Measurements from ENCODE around the gene PIK3CG. TPM values are rescaled to one million over a fixed set of nuclear protein-coding genes. Genes with fewer than 3 reads are reported as not detected.

PIK3CG gene
- not detected in 2 replicates for total RNA-seq

DNA sequence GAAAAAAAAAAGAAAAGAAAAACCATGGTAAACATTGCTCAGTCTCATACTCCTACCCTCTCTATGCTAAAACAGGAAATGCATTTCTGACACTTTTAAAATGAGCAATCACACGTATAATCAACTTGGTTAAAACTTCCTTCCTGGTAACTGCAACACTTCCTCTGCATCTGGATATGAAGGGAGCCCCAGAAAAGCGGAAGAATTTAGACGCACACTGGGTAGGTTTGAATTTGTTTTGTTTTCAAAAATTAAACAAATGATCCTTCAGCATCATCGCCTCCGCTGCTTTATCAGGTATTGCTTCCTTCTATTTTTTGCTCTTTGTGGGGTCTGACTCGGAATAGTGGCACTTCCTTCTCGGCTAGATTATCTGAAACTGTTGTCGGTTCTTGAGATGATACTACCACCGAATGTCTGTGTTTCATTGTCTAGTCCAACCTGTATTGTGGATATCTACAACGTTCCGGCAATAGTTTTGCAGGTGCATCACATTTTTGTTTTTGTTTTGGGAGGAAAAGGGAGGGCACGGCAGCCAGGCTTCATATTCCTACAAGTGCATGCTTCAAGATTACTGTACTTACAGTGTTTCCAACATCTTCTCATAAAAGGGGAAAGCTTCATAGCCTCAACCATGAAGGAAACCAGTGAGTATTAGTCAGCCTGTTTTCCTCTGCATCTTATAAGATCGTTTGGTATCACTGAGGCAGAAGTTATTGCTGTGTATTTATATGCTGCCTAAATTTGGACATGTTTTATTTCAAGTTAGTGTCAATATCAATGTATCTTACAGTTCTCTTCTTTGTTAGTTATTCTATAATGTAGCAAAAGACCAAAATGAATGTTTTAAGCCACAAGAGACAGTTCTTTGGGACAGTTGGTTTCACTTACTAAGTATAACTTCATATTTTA, at the start of gene PIK3CG:
Gene PIK3CG (plus strand): TSS at position 153 of the 912 bp plus-strand sequence. CDS start 2,280 bp downstream, outside the sequence.
- no peaks in the 10 kb centered on the region for H3K36me3 ChIP-seq (ENCODE audit: control insufficient read depth, insufficient read depth, low read length)
- FAIRE-seq: no peak
- TF ChIP-seq, protein P1, sequence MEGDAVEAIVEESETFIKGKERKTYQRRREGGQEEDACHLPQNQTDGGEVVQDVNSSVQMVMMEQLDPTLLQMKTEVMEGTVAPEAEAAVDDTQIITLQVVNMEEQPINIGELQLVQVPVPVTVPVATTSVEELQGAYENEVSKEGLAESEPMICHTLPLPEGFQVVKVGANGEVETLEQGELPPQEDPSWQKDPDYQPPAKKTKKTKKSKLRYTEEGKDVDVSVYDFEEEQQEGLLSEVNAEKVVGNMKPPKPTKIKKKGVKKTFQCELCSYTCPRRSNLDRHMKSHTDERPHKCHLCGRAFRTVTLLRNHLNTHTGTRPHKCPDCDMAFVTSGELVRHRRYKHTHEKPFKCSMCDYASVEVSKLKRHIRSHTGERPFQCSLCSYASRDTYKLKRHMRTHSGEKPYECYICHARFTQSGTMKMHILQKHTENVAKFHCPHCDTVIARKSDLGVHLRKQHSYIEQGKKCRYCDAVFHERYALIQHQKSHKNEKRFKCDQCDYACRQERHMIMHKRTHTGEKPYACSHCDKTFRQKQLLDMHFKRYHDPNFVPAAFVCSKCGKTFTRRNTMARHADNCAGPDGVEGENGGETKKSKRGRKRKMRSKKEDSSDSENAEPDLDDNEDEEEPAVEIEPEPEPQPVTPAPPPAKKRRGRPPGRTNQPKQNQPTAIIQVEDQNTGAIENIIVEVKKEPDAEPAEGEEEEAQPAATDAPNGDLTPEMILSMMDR (IDR thresholded peaks at IDR 0.05; ENCODE audit: insufficient read depth, low read length, severe bottlenecking): no peak
- H3K4me3 ChIP-seq (ENCODE audit: low read depth, low read length): no peak within 1 kb of the TSS
- DNase-seq (ENCODE audit: low read depth): no peak
- no peaks in the 10 kb centered on the region for H3K27me3 ChIP-seq (ENCODE audit: control insufficient read depth, insufficient read depth, low read length)

DNA sequence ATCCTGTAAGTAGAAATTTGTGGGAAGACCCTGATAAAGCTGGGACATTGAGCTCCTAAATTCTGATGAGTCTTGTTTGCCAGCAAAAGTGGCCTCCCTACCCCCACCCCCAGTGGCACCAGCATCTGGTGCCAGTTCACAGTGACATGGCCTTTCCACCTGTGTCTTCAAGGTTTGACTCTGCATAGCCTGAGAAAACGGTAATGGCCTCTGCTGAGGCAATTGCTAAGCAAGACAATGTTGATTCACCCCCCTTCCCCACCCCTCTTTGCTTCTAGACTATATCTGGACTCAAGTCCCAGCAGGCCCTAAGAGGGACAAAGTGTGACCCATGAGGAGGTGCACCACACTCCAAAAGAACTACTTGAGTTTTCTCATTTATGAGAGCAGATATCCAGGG, 48.0 kb upstream of the PIK3CG start:
- TF ChIP-seq, protein P1 (IDR thresholded peaks at IDR 0.05; ENCODE audit: insufficient read depth, low read length, severe bottlenecking): no peak
- DNase-seq (ENCODE audit: low read depth) (no peak), FAIRE-seq (no peak)
- Histone ChIP-seq H3K4me3 (ENCODE audit: low read depth, low read length) (no peak overlapping the region), H3K36me3 (ENCODE audit: control insufficient read depth, insufficient read depth, low read length) (no peaks in the 10 kb centered on the region), H3K27me3 (ENCODE audit: control insufficient read depth, insufficient read depth, low read length) (no peaks in the 10 kb centered on the region)

DNA sequence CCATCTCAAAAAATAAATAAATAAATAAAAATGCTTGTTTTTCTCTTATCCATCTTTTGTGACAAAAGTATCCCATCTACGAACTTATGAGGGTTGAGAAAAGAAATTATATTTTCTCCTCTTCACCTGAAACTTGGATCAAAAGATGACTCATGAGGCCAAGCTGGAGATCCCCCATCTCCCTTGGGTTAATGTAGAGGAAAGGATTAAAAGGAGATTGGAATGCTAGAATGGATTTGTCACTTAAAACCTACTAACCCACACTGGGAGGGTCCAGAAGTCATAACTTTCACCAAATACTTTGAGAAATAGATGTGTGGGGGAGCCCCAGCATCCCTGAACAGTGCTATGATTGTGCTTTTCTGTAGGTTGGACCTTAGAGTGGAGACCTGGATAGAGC, 46.3 kb upstream of the PIK3CG start:
- FAIRE-seq: no peak
- no peaks in the 10 kb centered on the region for H3K27me3 ChIP-seq (ENCODE audit: control insufficient read depth, insufficient read depth, low read length)

DNA sequence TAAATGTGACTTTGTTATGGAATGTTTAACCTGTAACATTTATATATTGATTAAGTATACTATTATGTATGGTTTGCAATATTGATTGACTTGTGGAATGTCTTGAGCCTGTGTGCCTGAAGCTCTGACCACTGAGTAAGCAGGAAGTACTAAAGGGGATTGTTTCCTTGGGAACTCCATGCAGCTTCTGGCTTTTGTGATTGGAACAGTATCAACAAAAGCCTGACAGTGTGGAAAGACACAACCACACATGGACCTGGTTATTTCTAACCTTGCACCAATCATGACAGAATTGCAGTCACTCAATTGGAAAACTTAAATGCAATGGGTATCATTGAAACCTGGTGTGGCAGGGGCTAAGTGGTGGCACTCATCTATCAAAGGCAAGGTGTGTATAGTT, 45.5 kb upstream of the PIK3CG start:
- no peaks in the 10 kb centered on the region for H3K36me3 ChIP-seq (ENCODE audit: control insufficient read depth, insufficient read depth, low read length)
- no peak overlapping the region for H3K4me3 ChIP-seq (ENCODE audit: low read depth, low read length)
- no peak for DNase-seq (ENCODE audit: low read depth)
- no peak for FAIRE-seq
- TF ChIP-seq, protein P1 (IDR thresholded peaks at IDR 0.05; ENCODE audit: insufficient read depth, low read length, severe bottlenecking): no peak
- no peaks in the 10 kb centered on the region for H3K27me3 ChIP-seq (ENCODE audit: control insufficient read depth, insufficient read depth, low read length)

More for the DNA sequence above, 46.3 kb upstream of the PIK3CG start:
- H3K4me3 ChIP-seq (ENCODE audit: low read depth, low read length): no peak overlapping the region
- TF ChIP-seq, protein P1 (IDR thresholded peaks at IDR 0.05; ENCODE audit: insufficient read depth, low read length, severe bottlenecking): no peak
- no peaks in the 10 kb centered on the region for H3K36me3 ChIP-seq (ENCODE audit: control insufficient read depth, insufficient read depth, low read length)
- no peak for DNase-seq (ENCODE audit: low read depth)

DNA sequence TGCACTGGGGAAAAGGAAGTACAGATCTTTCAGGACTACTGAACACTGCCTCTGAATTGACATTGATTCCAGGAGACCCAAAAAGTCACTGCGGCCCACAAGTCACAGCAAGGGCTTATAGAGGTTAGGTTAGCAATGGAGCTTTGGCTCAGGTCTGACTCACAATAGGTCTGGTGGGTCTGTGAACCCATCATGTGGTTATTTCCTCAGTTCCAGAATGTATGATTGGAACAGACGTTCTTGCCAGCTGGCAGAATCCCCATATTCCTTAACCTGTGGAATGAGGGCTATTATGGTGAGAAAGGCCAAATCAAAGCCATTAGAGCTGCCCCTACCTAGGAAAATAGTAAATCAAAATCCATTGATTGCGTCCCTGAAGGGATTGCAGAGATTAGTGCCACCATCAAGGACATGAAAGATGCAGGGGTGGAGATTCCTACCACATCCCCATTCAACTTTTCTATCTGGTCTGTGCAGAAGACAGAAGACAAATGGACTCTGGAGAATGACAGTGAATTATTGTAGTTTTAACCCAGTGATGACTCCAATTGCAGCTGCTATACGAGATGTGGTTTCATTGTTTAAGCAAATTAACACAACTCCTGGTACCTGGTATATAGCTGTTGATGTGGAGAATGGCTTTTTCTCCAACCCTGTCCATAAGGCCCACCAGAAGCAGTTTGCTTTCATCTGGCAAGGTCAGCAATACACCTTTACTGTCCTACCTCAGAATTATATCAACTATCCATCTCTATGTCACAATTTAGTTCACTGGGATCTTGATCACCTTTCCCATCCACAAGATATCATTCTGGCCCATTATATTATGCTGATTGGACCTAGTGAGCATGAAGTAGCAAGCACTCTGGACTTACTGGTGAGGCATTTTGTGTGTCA, 44.5 kb upstream of the PIK3CG start:
- FAIRE-seq (no peak), DNase-seq (ENCODE audit: low read depth) (no peak)
- no peak overlapping the region for H3K4me3 ChIP-seq (ENCODE audit: low read depth, low read length)
- no peaks in the 10 kb centered on the region for H3K27me3 ChIP-seq (ENCODE audit: control insufficient read depth, insufficient read depth, low read length)
- H3K36me3 ChIP-seq (ENCODE audit: control insufficient read depth, insufficient read depth, low read length): no peaks in the 10 kb centered on the region
- TF ChIP-seq, protein P1 (IDR thresholded peaks at IDR 0.05; ENCODE audit: insufficient read depth, low read length, severe bottlenecking): no peak
